ENCODE measurements around the gene THRSP. TPM values are rescaled to one million over a fixed set of nuclear protein-coding genes. Genes with fewer than 3 reads are reported as not detected.

Gene THRSP
- total and polyA plus RNA-seq, 2 of the 8 experiments (the other 6 are each of a cell fraction or from before 2014, with no cell fraction given), result 0.11 TPM; not detected in 1

GRCh38 chr11:78045851-78046485 is 17.7 kb upstream of the THRSP start:
- Histone ChIP-seq H2BK12ac (ENCODE audit: low read depth, low read length) (no peak overlapping the region), H2BK120ac (replicated peaks; ENCODE audit: low read depth, low read length) (no peak overlapping the region), H4K91ac (replicated peaks; ENCODE audit: insufficient read length, low read length) (no peak overlapping the region), H2AK5ac (ENCODE audit: low read depth, low read length) (no peak overlapping the region), H3K4ac (replicated peaks; ENCODE audit: insufficient read length, low read depth, low read length) (no peak overlapping the region), H3K79me1 (ENCODE audit: low read depth, low read length) (no peaks in the 10 kb centered on the region), H2AFZ (ENCODE audit: low read length) (peak overlapping the region; percentile 100), H3K18ac (ENCODE audit: extremely low read depth, low read length) (peak overlapping the region; percentile 81), H4K5ac (ENCODE audit: insufficient read length, low read depth, low read length) (no peak overlapping the region), H3K27me3 (replicated peaks in 1 of 4; ENCODE audit: control insufficient read depth in 3 of 4, extremely low read depth in 1 of 4, insufficient read depth in 3 of 4, low read length in 3 of 4) (no peaks in the 10 kb centered on the region), H3K4me1 (replicated peaks in 1 of 4; ENCODE audit: control insufficient read depth in 3 of 4, insufficient read depth in 4 of 4, low read length in 3 of 4) (peaks cover 0 to 11% (median 4%) of the 10 kb centered on the region in 4 experiments; a peak in 5 of 7 replicates), H3K9ac (replicated peaks in 1 of 4; ENCODE audit: extremely low read depth in 1 of 4, low read depth in 3 of 4, low read length in 3 of 4) (no peak overlapping the region; a peak in 1 of 7 replicates), H3K56ac (replicated peaks; ENCODE audit: insufficient read length, low read depth, low read length) (no peak overlapping the region), H4K8ac (ENCODE audit: extremely low read depth, insufficient read depth, low read length) (no peak overlapping the region), H3K27ac (ENCODE audit: low read depth, low read length) (no peak overlapping the region), H4K20me1 (replicated peaks in 1 of 2; ENCODE audit: control insufficient read depth in 1 of 2, insufficient read depth in 2 of 2, low read length in 2 of 2) (no peaks in the 10 kb centered on the region), H2BK5ac (ENCODE audit: low read depth, low read length) (no peak overlapping the region), H3K4me3 (ENCODE audit: extremely low read depth in 1 of 4, insufficient read depth in 2 of 4, low read depth in 3 of 4, low read length in 4 of 4) (peak overlapping the region in 3 of 4 experiments; percentile 13 to 44 (median 27); a peak in 4 of 8 replicates), H3K36me3 (ENCODE audit: control insufficient read depth in 2 of 4, insufficient read depth in 4 of 4, low read length in 3 of 4) (no peaks in the 10 kb centered on the region), H2BK20ac (ENCODE audit: low read length) (0 out of 2 replicates have a peak overlapping the region, but pooled peaks have one; percentile 80), H2BK15ac (ENCODE audit: low read length) (peak overlapping the region; percentile 99; the same call in 1 of the 2 replicates), H3K9me3 (ENCODE audit: insufficient read depth in 2 of 2, low read depth in 1 of 2, low read length in 1 of 2) (no peaks in the 10 kb centered on the region), H3K23ac (ENCODE audit: insufficient read length) (no peak overlapping the region), H3K4me2 (ENCODE audit: insufficient read depth in 1 of 2, low read depth in 2 of 2, low read length in 2 of 2) (peak overlapping the region; percentile 53 to 68), H3K79me2 (ENCODE audit: control insufficient read depth in 1 of 2, insufficient read depth in 2 of 2, low read length in 2 of 2) (no peaks in the 10 kb centered on the region), H3K14ac (ENCODE audit: insufficient read length) (no peak overlapping the region), H3K23me2 (ENCODE audit: low read depth, low read length) (peaks cover 2% of the 10 kb centered on the region; the same call in 1 of the 2 replicates)
- ChIA-PET CTCF (ENCODE audit: partially characterized antibody) (interaction anchor here (0.6 to 5.9 kb wide), 29 partner anchors 9 to 446 kb away, joined by 3 to 92 read pairs (median 4); partner anchors contain the start of genes INTS4, NDUFC2 and THRSP), POLR2A (ENCODE audit: partially characterized antibody) (interaction anchor here (0.6 to 1.8 kb wide), 6 partner anchors 9 to 168 kb away, joined by 3 to 5 read pairs (median 4); partner anchors contain the start of genes INTS4 and NDUFC2)
- no peak for FAIRE-seq
- peak in 1 of 2 experiments; percentile 95 for DNase-seq (ENCODE audit: low read depth in 1 of 2, low spot score in 2 of 2)
- WGBS, 2 experiments (ENCODE audit: extremely low coverage in 1 of 2, insufficient coverage in 1 of 2, insufficient read length in 1 of 2, insufficient replicate concordance in 2 of 2, low coverage in 1 of 2, low lambda C conversion rate in 2 of 2, missing lambda C conversion rate in 1 of 2), result 26% methylated on average over 26 of the region's 28 CpGs; no CpG with 5 or more reads in 1 of the 2 experiments
- TF ChIP-seq GABPA (IDR thresholded peaks at IDR 0.05; ENCODE audit: borderline replicate concordance, insufficient read depth, low read length), result peak; percentile 65; the same call in 1 of the 2 replicates
- no peak for TF ChIP-seq SIX5 (IDR thresholded peaks at IDR 0.05; ENCODE audit: low read depth, low read length)
- TF ChIP-seq YY1 (IDR thresholded peaks at IDR 0.05; ENCODE audit: low read depth, low read length), result peak; percentile 65; the same call in 1 of the 2 replicates
- peak; percentile 76 to 77; a peak in 1 of 4 replicates for TF ChIP-seq HDAC2 (IDR thresholded peaks at IDR 0.05; ENCODE audit: borderline replicate concordance in 1 of 2, low read depth in 2 of 2, low read length in 2 of 2)
- no peak for TF ChIP-seq CBX8 (IDR thresholded peaks at IDR 0.05; ENCODE audit: borderline replicate concordance, low read depth, low read length)
- peak; percentile 58 for TF ChIP-seq TAF7 (optimal IDR thresholded peaks at IDR 0.05; ENCODE audit: borderline replicate concordance, low read depth, low read length)
- no peak for TF ChIP-seq TEAD4 (IDR thresholded peaks at IDR 0.05; ENCODE audit: low read depth, low read length)
- no peak for TF ChIP-seq MAX (IDR thresholded peaks at IDR 0.05)
- no peak for TF ChIP-seq POLR2AphosphoS5 (IDR thresholded peaks at IDR 0.05; ENCODE audit: low read depth, low read length)
- no peak for TF ChIP-seq POU5F1 (IDR thresholded peaks at IDR 0.05; ENCODE audit: low read depth, low read length)
- no peak for TF ChIP-seq SIRT6 (IDR thresholded peaks at IDR 0.05; ENCODE audit: low read length)
- no peak for TF ChIP-seq SAP30 (IDR thresholded peaks at IDR 0.05; ENCODE audit: insufficient read depth, insufficient replicate concordance, low read length)
